CD4-positive, alpha-beta T cell (primary cell): ENCODE results near the gene EEFSEC. TPM values are rescaled to one million over a fixed set of nuclear protein-coding genes. Genes with fewer than 3 reads are reported as not detected.

Source experiments
- ATAC-seq: fragments of 200-7000 bp; cut with Tn5 transposase; one replicate; pipeline ENCODE4 v1.10.0; 2022; ENCODE audit warnings: mild to moderate bottlenecking; ENCODE audit not compliant: poor library complexity
- CTCF ChIA-PET: fragments of 350-600 bp; sonication (Branson Sonifier 250); formaldehyde crosslinking; loops from one replicate; lab custom pipeline; 2021; ENCODE audit warnings: antibody characterized with exemption, inconsistent platforms; lab: Charles Lee
- POLR2A ChIA-PET: fragments of 350-600 bp; sonication (Branson Sonifier 250); formaldehyde crosslinking; loops from one replicate; lab custom pipeline; 2021; ENCODE audit warnings: antibody characterized with exemption, inconsistent platforms; lab: Charles Lee
- DNase-seq, 14 experiments: peaks; one replicate each; pipeline ENCODE4 v3.0.0-alpha.2; 2013 to 2020; ENCODE audit warnings: mixed read lengths in 2 of 14
- H3K27ac ChIP-seq, 2 donors: one replicate each; pipeline versions ENCODE4 v1.5.1 to v1.7.0; 2013; ENCODE audit warnings: low read length in 2 of 2, low read depth in 1 of 2, mild to moderate bottlenecking in 1 of 2
- H3K27me3 ChIP-seq, 2 experiments: 1 replicate in 1 of 2; 2 replicates in 1 of 2; pipeline versions ENCODE4 v1.6.1 to v1.7.0; 2013; ENCODE audit warnings: low read length in 2 of 2, control low read depth in 1 of 2, mild to moderate bottlenecking in 1 of 2, moderate library complexity in 1 of 2; ENCODE audit not compliant: insufficient read depth in 2 of 2, control insufficient read depth in 1 of 2
- H3K36me3 ChIP-seq: one replicate; pipeline ENCODE4 v1.6.1; 2013; ENCODE audit warnings: low read length, control low read depth; ENCODE audit not compliant: insufficient read depth
- H3K4me1 ChIP-seq: one replicate; pipeline ENCODE4 v1.6.1; 2013; ENCODE audit warnings: low read length, control low read depth; ENCODE audit not compliant: insufficient read depth
- H3K4me3 ChIP-seq: one replicate; pipeline ENCODE4 v1.5.1; 2013; ENCODE audit warnings: mild to moderate bottlenecking, low read length, moderate library complexity
- H3K9me3 ChIP-seq, 2 experiments: 1 replicate in 1 of 2; 2 replicates in 1 of 2; pipeline versions ENCODE4 v1.6.1 to v1.7.0; 2013; ENCODE audit warnings: low read length in 2 of 2, mild to moderate bottlenecking in 2 of 2, control low read depth in 1 of 2, moderate library complexity in 1 of 2; ENCODE audit not compliant: control insufficient read depth in 1 of 2, insufficient read depth in 1 of 2
- H3K27ac Mint-ChIP-seq: one replicate; pipeline ENCODE4 v1.8.0; 2020; ENCODE audit warnings: mixed read lengths
- H3K27me3 Mint-ChIP-seq: one replicate; pipeline ENCODE4 v1.8.0; 2021; ENCODE audit warnings: mixed read lengths
- H3K36me3 Mint-ChIP-seq: one replicate; pipeline ENCODE4 v1.8.0; 2021; ENCODE audit warnings: low read depth, mixed read lengths
- H3K4me1 Mint-ChIP-seq: one replicate; pipeline ENCODE4 v1.8.0; 2021; ENCODE audit warnings: low read depth, mixed read lengths
- H3K4me3 Mint-ChIP-seq: one replicate; pipeline ENCODE4 v1.8.0; 2020; ENCODE audit warnings: mild to moderate bottlenecking, mixed read lengths
- H3K9me3 Mint-ChIP-seq: one replicate; pipeline ENCODE4 v1.8.0; 2020; ENCODE audit warnings: mixed read lengths
- intact Hi-C, 2 experiments: fragments of 100-400 bp; cut with DNase I in 1 of 2; cut with micrococcal nuclease in 1 of 2; formaldehyde crosslinking; loops; one replicate each; pipeline versions ENCODE4 v1.15.1 to v1.9.0; 2023 to 2025; cut with DNase I, micrococcal nuclease
- total RNA-seq, 174 experiments: library from RNA in 2 of 174; stranded (reverse) in 2 of 174; gene quantifications; one replicate each; pipeline ENCODE4 v1.2.3 and lab custom pipeline; 2021 to 2026
- TF ChIP-seq, protein P1 (sequence below): fragments of 200-600 bp; IDR thresholded peaks from one replicate; pipeline ENCODE4 v1.8.0; 2022; ENCODE audit warnings: antibody characterized with exemption, mild to moderate bottlenecking

Gene EEFSEC
- total RNA-seq, 2 experiments from 2014 or later = 13.1 to 13.9 TPM

- ATAC-seq (no peak), DNase-seq (no peak)
- H3K27ac Mint-ChIP-seq = no peak overlapping the region
- H3K4me3 Mint-ChIP-seq = no peak overlapping the region
- H3K9me3 Mint-ChIP-seq = no peaks in the 10 kb centered on the region
- peaks cover 42% of the 10 kb centered on the region for H3K36me3 Mint-ChIP-seq
- ChIA-PET CTCF (interaction anchor here (1.2 kb wide), 1 partner anchor 29 kb away, joined by 3 read pairs; no protein-coding TSS in a partner anchor), POLR2A (interaction anchor here (0.6 kb wide), 1 partner anchor 16 kb away, joined by 3 read pairs; no protein-coding TSS in a partner anchor)
- H3K36me3 ChIP-seq = peaks cover 17% of the 10 kb centered on the region
- no peaks in the 10 kb centered on the region for H3K27me3 Mint-ChIP-seq
- intact Hi-C loops = no loop called here
- TF ChIP-seq, protein P1, sequence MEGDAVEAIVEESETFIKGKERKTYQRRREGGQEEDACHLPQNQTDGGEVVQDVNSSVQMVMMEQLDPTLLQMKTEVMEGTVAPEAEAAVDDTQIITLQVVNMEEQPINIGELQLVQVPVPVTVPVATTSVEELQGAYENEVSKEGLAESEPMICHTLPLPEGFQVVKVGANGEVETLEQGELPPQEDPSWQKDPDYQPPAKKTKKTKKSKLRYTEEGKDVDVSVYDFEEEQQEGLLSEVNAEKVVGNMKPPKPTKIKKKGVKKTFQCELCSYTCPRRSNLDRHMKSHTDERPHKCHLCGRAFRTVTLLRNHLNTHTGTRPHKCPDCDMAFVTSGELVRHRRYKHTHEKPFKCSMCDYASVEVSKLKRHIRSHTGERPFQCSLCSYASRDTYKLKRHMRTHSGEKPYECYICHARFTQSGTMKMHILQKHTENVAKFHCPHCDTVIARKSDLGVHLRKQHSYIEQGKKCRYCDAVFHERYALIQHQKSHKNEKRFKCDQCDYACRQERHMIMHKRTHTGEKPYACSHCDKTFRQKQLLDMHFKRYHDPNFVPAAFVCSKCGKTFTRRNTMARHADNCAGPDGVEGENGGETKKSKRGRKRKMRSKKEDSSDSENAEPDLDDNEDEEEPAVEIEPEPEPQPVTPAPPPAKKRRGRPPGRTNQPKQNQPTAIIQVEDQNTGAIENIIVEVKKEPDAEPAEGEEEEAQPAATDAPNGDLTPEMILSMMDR = no peak
- H3K4me1 Mint-ChIP-seq = peaks cover 5% of the 10 kb centered on the region
- H3K4me3 ChIP-seq = no peak overlapping the region
- H3K27ac ChIP-seq = no peak overlapping the region
- no peaks in the 10 kb centered on the region for H3K9me3 ChIP-seq
- H3K27me3 ChIP-seq = no peaks in the 10 kb centered on the region
- no peaks in the 10 kb centered on the region for H3K4me1 ChIP-seq
Measured at GRCh38 chr3:128273109-128273840, 120.0 kb downstream of the EEFSEC start.

GRCh38 chr3:128273841-128274573, 120.7 kb downstream of the EEFSEC start:
- no peaks in the 10 kb centered on the region for H3K9me3 Mint-ChIP-seq
- ATAC-seq (no peak), DNase-seq (no peak)
- intact Hi-C loops = no loop called here
- no peak overlapping the region for H3K4me3 Mint-ChIP-seq
- POLR2A ChIA-PET = no interaction called here
- no peaks in the 10 kb centered on the region for H3K9me3 ChIP-seq
- H3K4me3 ChIP-seq = no peak overlapping the region
- CTCF ChIA-PET = interaction anchor here (1.2 kb wide), 1 partner anchor 28 kb away, joined by 3 read pairs; no protein-coding TSS in a partner anchor
- peaks cover 5% of the 10 kb centered on the region for H3K4me1 Mint-ChIP-seq
- H3K27me3 Mint-ChIP-seq = no peaks in the 10 kb centered on the region
- no peak overlapping the region for H3K27ac Mint-ChIP-seq
- no peaks in the 10 kb centered on the region for H3K27me3 ChIP-seq
- H3K36me3 ChIP-seq = peaks cover 14% of the 10 kb centered on the region
- H3K27ac ChIP-seq = no peak overlapping the region
- peaks cover 35% of the 10 kb centered on the region for H3K36me3 Mint-ChIP-seq
- TF ChIP-seq, protein P1 = no peak
- no peaks in the 10 kb centered on the region for H3K4me1 ChIP-seq

DNA sequence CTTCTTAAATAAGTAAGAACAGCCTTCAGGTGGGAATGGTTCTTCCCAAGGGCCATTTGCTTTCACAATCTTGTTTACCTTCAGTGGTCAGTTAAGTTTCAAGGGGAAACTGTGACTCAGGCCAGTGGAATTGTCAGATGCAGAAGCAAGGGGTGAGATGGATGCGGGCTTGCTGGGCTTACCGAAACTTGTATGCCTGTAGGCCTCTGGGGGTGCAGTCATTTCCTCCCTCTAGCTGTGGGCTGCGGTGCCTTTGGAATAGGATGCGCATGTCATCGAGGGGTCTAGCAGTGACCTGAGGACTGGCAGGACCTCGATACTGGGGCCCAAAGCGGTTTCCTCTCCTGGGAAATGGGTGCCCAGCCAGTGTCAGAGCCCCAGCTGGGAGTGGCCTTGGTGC, 121.6 kb downstream of the EEFSEC start:
- Histone ChIP-seq H3K4me1 (no peaks in the 10 kb centered on the region), H3K4me3 (no peak overlapping the region), H3K27me3 (no peaks in the 10 kb centered on the region), H3K9me3 (no peaks in the 10 kb centered on the region), H3K36me3 (peaks cover 11% of the 10 kb centered on the region), H3K27ac (no peak overlapping the region)
- H3K27ac Mint-ChIP-seq = no peak overlapping the region
- CTCF ChIA-PET = no interaction called here
- no peaks in the 10 kb centered on the region for H3K27me3 Mint-ChIP-seq
- TF ChIP-seq, protein P1 = no peak
- no peak for DNase-seq
- H3K4me1 Mint-ChIP-seq = peaks cover 5% of the 10 kb centered on the region
- peaks cover 29% of the 10 kb centered on the region for H3K36me3 Mint-ChIP-seq
- intact Hi-C loops = loop anchor here in 1 of 2 experiments (1.0 kb wide), 1 partner anchor 16 kb away; no protein-coding TSS in a partner anchor
- POLR2A ChIA-PET = no interaction called here
- no peak overlapping the region for H3K4me3 Mint-ChIP-seq
- ATAC-seq = no peak
- no peaks in the 10 kb centered on the region for H3K9me3 Mint-ChIP-seq
